ENCODE data around the gene RIPK1.

DNA sequence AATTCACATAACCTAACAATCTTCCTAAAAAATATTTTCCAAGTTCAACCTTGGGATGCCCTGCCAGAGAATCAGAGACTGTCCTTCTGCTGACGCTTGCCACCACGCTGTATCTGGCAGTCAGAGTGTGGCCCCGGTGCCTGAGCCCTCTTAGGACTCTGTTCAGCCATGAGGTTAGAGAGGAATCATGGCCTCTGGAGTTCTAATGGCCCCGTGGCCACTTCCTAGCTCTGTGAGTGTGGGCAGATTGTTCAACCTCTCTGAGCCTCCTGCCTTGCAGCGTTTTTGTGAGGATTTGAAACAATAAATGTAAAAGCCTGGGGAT lies 52.4 kb downstream of the RIPK1 start:
- no peak for TF ChIP-seq CTCF (IDR thresholded peaks at IDR 0.05)
- no peak for TF ChIP-seq POLR2A (IDR thresholded peaks at IDR 0.05)

All from thyroid gland (tissue), 4 donors.